Measurements from ENCODE around the gene SLC35F3.

- TF ChIP-seq CBFB (CRISPR knock-in tag; IDR thresholded peaks at IDR 0.05; ENCODE audit: low read depth) (no peak), CTCF (IDR thresholded peaks at IDR 0.05) (no peak), PRDM15 (CRISPR knock-in tag; IDR thresholded peaks at IDR 0.05) (no peak)
Measured at GRCh38 chr1:234163267-234163919, 258.9 kb downstream of the SLC35F3 start.
